ENCODE data around the gene DUS2.

DNA sequence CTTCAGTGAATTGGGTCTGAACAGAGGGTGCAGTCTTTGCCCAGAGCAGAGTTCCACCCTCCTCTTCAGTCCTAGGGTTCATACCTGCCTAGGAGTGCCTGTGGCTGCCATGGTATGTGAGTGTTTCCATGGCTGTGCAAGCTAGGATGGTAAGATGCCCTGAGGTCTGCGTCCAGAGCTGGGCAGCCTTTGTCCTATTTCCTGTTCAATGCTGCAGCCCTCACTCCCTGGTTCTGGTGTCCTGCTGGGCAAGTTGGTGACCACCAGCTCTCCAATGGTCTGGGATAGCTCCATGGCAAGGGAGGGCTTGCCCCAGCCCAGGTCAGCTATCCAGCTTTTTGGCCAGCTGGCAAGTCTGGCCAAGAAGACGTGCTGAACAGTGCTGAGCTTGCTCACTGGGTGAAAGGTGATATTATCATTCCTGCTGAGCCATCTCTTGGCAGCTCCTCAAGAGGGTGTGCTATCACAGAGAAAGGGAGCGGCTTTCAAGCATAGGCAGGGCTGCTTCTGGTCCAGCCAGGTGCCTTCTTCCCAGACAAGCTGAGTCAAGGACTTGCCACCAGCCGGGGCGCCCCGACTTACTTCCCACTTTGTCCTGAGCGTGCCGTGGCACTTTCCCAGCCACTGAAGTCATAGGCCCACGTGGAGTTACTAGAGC lies 49.1 kb downstream of the DUS2 start:
- TF ChIP-seq, protein P1, sequence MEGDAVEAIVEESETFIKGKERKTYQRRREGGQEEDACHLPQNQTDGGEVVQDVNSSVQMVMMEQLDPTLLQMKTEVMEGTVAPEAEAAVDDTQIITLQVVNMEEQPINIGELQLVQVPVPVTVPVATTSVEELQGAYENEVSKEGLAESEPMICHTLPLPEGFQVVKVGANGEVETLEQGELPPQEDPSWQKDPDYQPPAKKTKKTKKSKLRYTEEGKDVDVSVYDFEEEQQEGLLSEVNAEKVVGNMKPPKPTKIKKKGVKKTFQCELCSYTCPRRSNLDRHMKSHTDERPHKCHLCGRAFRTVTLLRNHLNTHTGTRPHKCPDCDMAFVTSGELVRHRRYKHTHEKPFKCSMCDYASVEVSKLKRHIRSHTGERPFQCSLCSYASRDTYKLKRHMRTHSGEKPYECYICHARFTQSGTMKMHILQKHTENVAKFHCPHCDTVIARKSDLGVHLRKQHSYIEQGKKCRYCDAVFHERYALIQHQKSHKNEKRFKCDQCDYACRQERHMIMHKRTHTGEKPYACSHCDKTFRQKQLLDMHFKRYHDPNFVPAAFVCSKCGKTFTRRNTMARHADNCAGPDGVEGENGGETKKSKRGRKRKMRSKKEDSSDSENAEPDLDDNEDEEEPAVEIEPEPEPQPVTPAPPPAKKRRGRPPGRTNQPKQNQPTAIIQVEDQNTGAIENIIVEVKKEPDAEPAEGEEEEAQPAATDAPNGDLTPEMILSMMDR (conservative IDR thresholded peaks at IDR 0.05; ENCODE audit: low read depth, low read length) = no peak
- no peak for TF ChIP-seq EZH2 (IDR thresholded peaks at IDR 0.05; ENCODE audit: low read length, unreplicated experiment)
